Measurements from ENCODE around the gene RUVBL1. TPM values are rescaled to one million over a fixed set of nuclear protein-coding genes. Genes with fewer than 3 reads are reported as not detected.
A peak's percentile ranks its signal among the peaks of the same experiment; 100 is the strongest.

RUVBL1 gene
- total RNA-seq, 1 donor from 2014 or later = 28.4 TPM

- ATAC-seq = peak; percentile 46
Observed at GRCh38 chr3:128133273-128133883, 9.8 kb upstream of the RUVBL1 start.

GRCh38 chr3:128131897-128132646 is 8.5 kb upstream of the RUVBL1 start:
- no peak for ATAC-seq

- ATAC-seq = no peak
Observed at GRCh38 chr3:128128251-128128650, 4.6 kb upstream of the RUVBL1 start.

GRCh38 chr3:128127236-128127635 is 3.6 kb upstream of the RUVBL1 start:
- ATAC-seq = no peak

- ATAC-seq = no peak
Observed at GRCh38 chr3:128123156-128123537, 465 bp downstream of the RUVBL1 start.

GRCh38 chr3:128122013-128122412 is 1.6 kb downstream of the RUVBL1 start:
- no peak for ATAC-seq

GRCh38 chr3:128113817-128114794 is 9.5 kb downstream of the RUVBL1 start:
- ATAC-seq = no peak

GRCh38 chr3:128112357-128112968 is 11.1 kb downstream of the RUVBL1 start:
- peak; percentile 43 for ATAC-seq

GRCh38 chr3:128111147-128111546 is 12.5 kb downstream of the RUVBL1 start:
- no peak for ATAC-seq

GRCh38 chr3:128107834-128108233 is 15.8 kb downstream of the RUVBL1 start:
- ATAC-seq = no peak

- ATAC-seq = no peak
Observed at GRCh38 chr3:128103136-128103676, 20.4 kb downstream of the RUVBL1 start.

- ATAC-seq = no peak
Observed at GRCh38 chr3:128100638-128101037, 23.0 kb downstream of the RUVBL1 start.

GRCh38 chr3:128100161-128100560 is 23.5 kb downstream of the RUVBL1 start:
- ATAC-seq = no peak

- no peak for ATAC-seq
Observed at GRCh38 chr3:128098234-128098633, 25.4 kb downstream of the RUVBL1 start.

- peak; percentile 100 for ATAC-seq
Observed at GRCh38 chr3:128095222-128095703, 28.3 kb downstream of the RUVBL1 start.

GRCh38 chr3:128094295-128095151 is 29.1 kb downstream of the RUVBL1 start:
- no peak for ATAC-seq

- no peak for ATAC-seq
Observed at GRCh38 chr3:128091586-128091985, 32.0 kb downstream of the RUVBL1 start.

- ATAC-seq = no peak
Observed at GRCh38 chr3:128089135-128089534, 34.5 kb downstream of the RUVBL1 start.

- ATAC-seq = no peak
Observed at GRCh38 chr3:128084675-128085021, 39.0 kb downstream of the RUVBL1 start.

GRCh38 chr3:128083980-128084674 is 39.5 kb downstream of the RUVBL1 start:
- no peak for ATAC-seq

- ATAC-seq = no peak
Observed at GRCh38 chr3:128083396-128083795, 40.2 kb downstream of the RUVBL1 start.
